ENCODE measurements around the gene REX1BD. TPM values are rescaled to one million over a fixed set of nuclear protein-coding genes. Genes with fewer than 3 reads are reported as not detected.

The REX1BD gene
- total and polyA plus RNA-seq, 3 experiments from 2014 or later, result 107 to 169 (median 110) TPM

GRCh38 chr19:18613589-18614234 is 25.1 kb downstream of the REX1BD start:
- peak overlapping the region in 2 of 8 donors; percentile 19 to 47 for H3K27ac Mint-ChIP-seq
- H3K36me3 Mint-ChIP-seq, result peaks cover 0 to 3% (median 1%) of the 10 kb centered on the region in 3 donors
- H3K36me3 ChIP-seq (ENCODE audit: insufficient read depth, low read length), result no peaks in the 10 kb centered on the region
- POLR2A ChIA-PET, result interaction anchor here (0.6 kb wide), 1 partner anchor 131 kb away, joined by 3 read pairs; no protein-coding TSS in a partner anchor
- no peaks in the 10 kb centered on the region for H3K9me3 ChIP-seq (ENCODE audit: low read length)
- H3K4me1 ChIP-seq (ENCODE audit: insufficient read depth, low read length), result peaks cover 20% of the 10 kb centered on the region
- H3K4me3 ChIP-seq (ENCODE audit: low read length), result no peak overlapping the region
- H3K4me1 Mint-ChIP-seq, result peaks cover 15 to 31% (median 18%) of the 10 kb centered on the region in 3 donors
- no peak for DNase-seq
- peaks cover 65% of the 10 kb centered on the region for H3K27me3 ChIP-seq (ENCODE audit: insufficient read depth, low read length, poor library complexity, severe bottlenecking)
- H3K9me3 Mint-ChIP-seq, result no peaks in the 10 kb centered on the region
- CTCF ChIA-PET, result interaction anchor here (0.6 kb wide), 1 partner anchor 151 kb away, joined by 3 read pairs; no protein-coding TSS in a partner anchor
- no peak overlapping the region for H3K27ac ChIP-seq (ENCODE audit: low read depth, low read length)
- H3K27me3 Mint-ChIP-seq, result peaks cover 66 to 76% of the 10 kb centered on the region in 2 donors
- H3K4me3 Mint-ChIP-seq, result peak overlapping the region; percentile 38 to 82 (median 57)

- H3K9me3 Mint-ChIP-seq, result no peaks in the 10 kb centered on the region
- POLR2A ChIA-PET, result no interaction called here
- Histone ChIP-seq H3K4me3 (ENCODE audit: low read length) (no peak overlapping the region), H3K9me3 (ENCODE audit: low read length) (no peaks in the 10 kb centered on the region), H3K27ac (ENCODE audit: low read depth, low read length) (no peak overlapping the region), H3K36me3 (ENCODE audit: insufficient read depth, low read length) (no peaks in the 10 kb centered on the region), H3K27me3 (ENCODE audit: insufficient read depth, low read length, poor library complexity, severe bottlenecking) (peaks cover 44% of the 10 kb centered on the region), H3K4me1 (ENCODE audit: insufficient read depth, low read length) (peaks cover 18% of the 10 kb centered on the region)
- CTCF ChIA-PET, result no interaction called here
- H3K4me3 Mint-ChIP-seq, result no peak overlapping the region
- no peak overlapping the region for H3K27ac Mint-ChIP-seq
- no peak for DNase-seq
- H3K27me3 Mint-ChIP-seq, result peaks cover 47 to 61% of the 10 kb centered on the region in 2 donors
- H3K4me1 Mint-ChIP-seq, result peaks cover 12 to 26% (median 14%) of the 10 kb centered on the region in 3 donors
- peaks cover 0 to 3% (median 1%) of the 10 kb centered on the region in 3 donors for H3K36me3 Mint-ChIP-seq
These were observed 27.4 kb downstream of the REX1BD start for GRCh38 chr19:18616023-18616422.

DNA sequence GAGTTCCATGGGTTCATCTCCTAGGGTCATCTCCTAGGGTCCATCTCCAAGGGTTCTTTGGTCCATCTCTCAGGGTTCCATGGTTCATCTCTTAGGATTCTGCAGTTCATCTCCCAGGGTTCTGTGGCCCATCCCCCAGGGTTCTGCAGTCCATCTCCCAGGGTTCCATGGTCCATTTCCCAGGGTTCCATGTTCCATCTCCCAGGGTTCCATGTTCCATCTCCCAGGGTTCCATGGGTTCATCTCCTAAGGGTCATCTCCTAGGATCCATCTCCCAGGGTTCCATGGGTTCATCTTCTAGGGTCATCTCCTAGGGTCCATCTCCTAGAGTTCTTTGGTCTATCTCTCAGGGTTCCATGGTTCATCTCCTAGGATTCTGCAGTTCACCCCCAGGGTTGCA is 29.0 kb downstream of the REX1BD start:
- Histone ChIP-seq H3K27me3 (ENCODE audit: insufficient read depth, low read length, poor library complexity, severe bottlenecking) (peaks cover 31% of the 10 kb centered on the region), H3K4me1 (ENCODE audit: insufficient read depth, low read length) (peaks cover 6% of the 10 kb centered on the region), H3K9me3 (ENCODE audit: low read length) (no peaks in the 10 kb centered on the region), H3K36me3 (ENCODE audit: insufficient read depth, low read length) (no peaks in the 10 kb centered on the region), H3K27ac (ENCODE audit: low read depth, low read length) (no peak overlapping the region), H3K4me3 (ENCODE audit: low read length) (no peak overlapping the region)
- CTCF ChIA-PET, result no interaction called here
- Mint-ChIP-seq H3K4me3 (no peak overlapping the region), H3K27me3 (peaks cover 35 to 50% of the 10 kb centered on the region in 2 donors), H3K36me3 (peaks cover 0 to 3% (median 0%) of the 10 kb centered on the region in 3 donors), H3K9me3 (no peaks in the 10 kb centered on the region), H3K27ac (no peak overlapping the region), H3K4me1 (peaks cover 4 to 14% (median 4%) of the 10 kb centered on the region in 3 donors)
- POLR2A ChIA-PET, result no interaction called here
- no peak for DNase-seq

- DNase-seq, result no peak
- peaks cover 24% of the 10 kb centered on the region for H3K27me3 ChIP-seq (ENCODE audit: insufficient read depth, low read length, poor library complexity, severe bottlenecking)
- POLR2A ChIA-PET, result no interaction called here
- H3K27ac ChIP-seq (ENCODE audit: low read depth, low read length), result no peak overlapping the region
- Mint-ChIP-seq H3K27ac (no peak overlapping the region), H3K4me1 (peaks cover 1 to 11% (median 4%) of the 10 kb centered on the region in 3 donors), H3K27me3 (peaks cover 31 to 48% of the 10 kb centered on the region in 2 donors), H3K4me3 (no peak overlapping the region), H3K36me3 (peaks cover 0 to 3% (median 0%) of the 10 kb centered on the region in 3 donors), H3K9me3 (no peaks in the 10 kb centered on the region)
- H3K9me3 ChIP-seq (ENCODE audit: low read length), result no peaks in the 10 kb centered on the region
- no peak overlapping the region for H3K4me3 ChIP-seq (ENCODE audit: low read length)
- CTCF ChIA-PET, result no interaction called here
- H3K4me1 ChIP-seq (ENCODE audit: insufficient read depth, low read length), result peaks cover 2% of the 10 kb centered on the region
- no peaks in the 10 kb centered on the region for H3K36me3 ChIP-seq (ENCODE audit: insufficient read depth, low read length)
These were observed 29.6 kb downstream of the REX1BD start for GRCh38 chr19:18618236-18618635.

- H3K4me1 Mint-ChIP-seq, result no peaks in the 10 kb centered on the region
- H3K4me3 Mint-ChIP-seq, result no peak overlapping the region
- Histone ChIP-seq H3K36me3 (ENCODE audit: insufficient read depth, low read length) (no peaks in the 10 kb centered on the region), H3K27ac (ENCODE audit: low read depth, low read length) (no peak overlapping the region), H3K4me3 (ENCODE audit: low read length) (no peak overlapping the region), H3K4me1 (ENCODE audit: insufficient read depth, low read length) (no peaks in the 10 kb centered on the region), H3K27me3 (ENCODE audit: insufficient read depth, low read length, poor library complexity, severe bottlenecking) (peaks cover 8% of the 10 kb centered on the region), H3K9me3 (ENCODE audit: low read length) (no peaks in the 10 kb centered on the region)
- POLR2A ChIA-PET, result no interaction called here
- H3K27ac Mint-ChIP-seq, result no peak overlapping the region
- CTCF ChIA-PET, result no interaction called here
- DNase-seq, result no peak
- peaks cover 0 to 3% (median 0%) of the 10 kb centered on the region in 3 donors for H3K36me3 Mint-ChIP-seq
- H3K9me3 Mint-ChIP-seq, result no peaks in the 10 kb centered on the region
- peaks cover 13 to 28% of the 10 kb centered on the region in 2 donors for H3K27me3 Mint-ChIP-seq
These were observed 31.7 kb downstream of the REX1BD start for GRCh38 chr19:18620311-18620710.

- H3K4me1 Mint-ChIP-seq, result no peaks in the 10 kb centered on the region
- POLR2A ChIA-PET, result no interaction called here
These were observed 32.3 kb downstream of the REX1BD start for GRCh38 chr19:18620902-18621301.

GRCh38 chr19:18626906-18627305 is 38.3 kb downstream of the REX1BD start:
- no peaks in the 10 kb centered on the region for H3K9me3 Mint-ChIP-seq

More at GRCh38 chr19:18620902-18621301, 32.3 kb downstream of the REX1BD start:
- peaks cover 13 to 24% of the 10 kb centered on the region in 2 donors for H3K27me3 Mint-ChIP-seq
- no peaks in the 10 kb centered on the region for H3K9me3 Mint-ChIP-seq
- H3K27ac Mint-ChIP-seq, result peak overlapping the region in 1 of 8 donors; percentile 87
- CTCF ChIA-PET, result no interaction called here
- no peaks in the 10 kb centered on the region for H3K4me1 ChIP-seq (ENCODE audit: insufficient read depth, low read length)
- H3K27me3 ChIP-seq (ENCODE audit: insufficient read depth, low read length, poor library complexity, severe bottlenecking), result peaks cover 8% of the 10 kb centered on the region
- no peak overlapping the region for H3K4me3 Mint-ChIP-seq
- no peak overlapping the region for H3K4me3 ChIP-seq (ENCODE audit: low read length)
- H3K36me3 Mint-ChIP-seq, result peaks cover 0 to 3% (median 0%) of the 10 kb centered on the region in 3 donors
- DNase-seq, result no peak
- H3K36me3 ChIP-seq (ENCODE audit: insufficient read depth, low read length), result no peaks in the 10 kb centered on the region
- no peaks in the 10 kb centered on the region for H3K9me3 ChIP-seq (ENCODE audit: low read length)
- no peak overlapping the region for H3K27ac ChIP-seq (ENCODE audit: low read depth, low read length)

DNA sequence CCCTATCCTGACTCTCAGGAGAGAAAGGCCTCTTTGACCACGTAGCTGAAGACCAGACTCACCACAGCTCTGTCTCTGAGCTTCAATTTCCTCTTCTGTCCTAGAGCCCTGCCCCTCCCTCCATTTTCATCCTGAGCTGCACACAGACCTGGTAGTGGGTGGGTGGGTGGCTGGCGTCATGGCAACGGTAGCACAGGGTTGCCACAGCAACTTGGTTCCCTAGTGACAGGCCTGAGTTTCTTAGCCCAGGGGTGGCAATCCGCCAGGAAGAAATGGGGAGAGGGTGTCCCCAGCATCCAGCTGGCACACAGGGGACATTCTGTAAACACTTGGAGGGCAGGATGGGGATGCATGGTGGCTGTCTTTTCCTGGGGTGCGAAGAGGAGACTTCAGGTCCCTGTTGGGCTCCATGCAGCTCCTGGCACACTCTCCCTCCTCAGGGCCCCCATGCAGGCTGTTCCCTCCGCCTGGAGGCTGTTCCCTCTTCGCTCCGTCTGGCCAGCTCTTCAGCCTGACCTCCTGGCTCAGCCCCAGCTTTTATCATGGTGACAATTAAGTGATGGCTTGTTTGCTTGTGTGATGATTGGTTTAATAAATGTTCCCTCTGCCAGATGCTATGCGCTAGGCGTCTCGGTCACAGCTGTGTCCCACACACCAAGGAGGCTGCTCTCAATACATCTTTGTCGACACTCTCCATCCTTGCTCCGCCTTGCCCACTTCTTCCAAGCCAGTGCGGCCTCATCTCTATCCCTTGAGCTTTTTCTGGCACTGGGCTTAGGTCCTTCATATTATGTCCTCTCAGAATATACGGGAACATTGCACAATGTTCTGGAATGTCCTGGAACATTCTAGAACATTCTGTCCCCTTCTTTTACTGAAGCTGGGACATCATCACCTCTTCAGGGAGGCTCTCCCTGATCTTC is 40.8 kb downstream of the REX1BD start:
- no peaks in the 10 kb centered on the region for H3K4me1 Mint-ChIP-seq
- H3K4me3 Mint-ChIP-seq, result no peak overlapping the region
- no peak overlapping the region for H3K27ac ChIP-seq (ENCODE audit: low read depth, low read length)
- no peaks in the 10 kb centered on the region for H3K4me1 ChIP-seq (ENCODE audit: insufficient read depth, low read length)
- POLR2A ChIA-PET, result interaction anchor here (0.6 kb wide), 1 partner anchor 138 kb away, joined by 3 read pairs; no protein-coding TSS in a partner anchor
- peak overlapping the region in 1 of 8 donors; percentile 58 for H3K27ac Mint-ChIP-seq
- no peaks in the 10 kb centered on the region for H3K9me3 Mint-ChIP-seq
- no peaks in the 10 kb centered on the region for H3K36me3 ChIP-seq (ENCODE audit: insufficient read depth, low read length)
- peaks cover 2 to 9% of the 10 kb centered on the region in 2 donors for H3K27me3 Mint-ChIP-seq
- CTCF ChIA-PET, result interaction anchor here (1.1 to 1.7 kb wide), 3 partner anchors 35 to 178 kb away, joined by 3 to 4 read pairs (median 3); no protein-coding TSS in a partner anchor
- DNase-seq, result no peak
- H3K4me3 ChIP-seq (ENCODE audit: low read length), result no peak overlapping the region
- H3K36me3 Mint-ChIP-seq, result no peaks in the 10 kb centered on the region
- H3K9me3 ChIP-seq (ENCODE audit: low read length), result no peaks in the 10 kb centered on the region
- H3K27me3 ChIP-seq (ENCODE audit: insufficient read depth, low read length, poor library complexity, severe bottlenecking), result no peaks in the 10 kb centered on the region

More at GRCh38 chr19:18626906-18627305, 38.3 kb downstream of the REX1BD start:
- Histone ChIP-seq H3K27ac (ENCODE audit: low read depth, low read length) (no peak overlapping the region), H3K9me3 (ENCODE audit: low read length) (no peaks in the 10 kb centered on the region), H3K4me3 (ENCODE audit: low read length) (no peak overlapping the region), H3K36me3 (ENCODE audit: insufficient read depth, low read length) (no peaks in the 10 kb centered on the region), H3K27me3 (ENCODE audit: insufficient read depth, low read length, poor library complexity, severe bottlenecking) (no peaks in the 10 kb centered on the region), H3K4me1 (ENCODE audit: insufficient read depth, low read length) (no peaks in the 10 kb centered on the region)
- DNase-seq, result no peak
- ChIA-PET CTCF (no interaction called here), POLR2A (no interaction called here)
- no peak overlapping the region for H3K27ac Mint-ChIP-seq
- no peaks in the 10 kb centered on the region for H3K4me1 Mint-ChIP-seq
- no peaks in the 10 kb centered on the region for H3K36me3 Mint-ChIP-seq
- H3K27me3 Mint-ChIP-seq, result peaks cover 1 to 4% of the 10 kb centered on the region in 2 donors
- H3K4me3 Mint-ChIP-seq, result no peak overlapping the region

Measured in CD8-positive, alpha-beta memory T cell (primary cell).